ENCODE results near the gene TCF7L1.

- TF ChIP-seq, protein P1, sequence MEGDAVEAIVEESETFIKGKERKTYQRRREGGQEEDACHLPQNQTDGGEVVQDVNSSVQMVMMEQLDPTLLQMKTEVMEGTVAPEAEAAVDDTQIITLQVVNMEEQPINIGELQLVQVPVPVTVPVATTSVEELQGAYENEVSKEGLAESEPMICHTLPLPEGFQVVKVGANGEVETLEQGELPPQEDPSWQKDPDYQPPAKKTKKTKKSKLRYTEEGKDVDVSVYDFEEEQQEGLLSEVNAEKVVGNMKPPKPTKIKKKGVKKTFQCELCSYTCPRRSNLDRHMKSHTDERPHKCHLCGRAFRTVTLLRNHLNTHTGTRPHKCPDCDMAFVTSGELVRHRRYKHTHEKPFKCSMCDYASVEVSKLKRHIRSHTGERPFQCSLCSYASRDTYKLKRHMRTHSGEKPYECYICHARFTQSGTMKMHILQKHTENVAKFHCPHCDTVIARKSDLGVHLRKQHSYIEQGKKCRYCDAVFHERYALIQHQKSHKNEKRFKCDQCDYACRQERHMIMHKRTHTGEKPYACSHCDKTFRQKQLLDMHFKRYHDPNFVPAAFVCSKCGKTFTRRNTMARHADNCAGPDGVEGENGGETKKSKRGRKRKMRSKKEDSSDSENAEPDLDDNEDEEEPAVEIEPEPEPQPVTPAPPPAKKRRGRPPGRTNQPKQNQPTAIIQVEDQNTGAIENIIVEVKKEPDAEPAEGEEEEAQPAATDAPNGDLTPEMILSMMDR (IDR thresholded peaks at IDR 0.05; ENCODE audit: insufficient read depth, low read depth, low read length) = no peak
- no peak for TF ChIP-seq EZH2 (IDR thresholded peaks at IDR 0.05; ENCODE audit: insufficient read depth, low read length)
These were observed 93.6 kb downstream of the TCF7L1 start for GRCh38 chr2:85226783-85227182.

Data from astrocyte (in vitro differentiated cells and primary cell).